Fibroblast of peridontal ligament (primary cell): Measurements from ENCODE around the gene ETFDH.
"Not testable (repeated sequence)": the region's sequence is repeated elsewhere in the genome, so short reads cannot be mapped to it uniquely, and the experiment has no call there.

ENCODE experiments used
- DNase-seq: peaks from one replicate; pipeline ENCODE4 v3.0.0-alpha.2; 2010; ENCODE audit errors: extremely low read depth

The ETFDH gene

DNA sequence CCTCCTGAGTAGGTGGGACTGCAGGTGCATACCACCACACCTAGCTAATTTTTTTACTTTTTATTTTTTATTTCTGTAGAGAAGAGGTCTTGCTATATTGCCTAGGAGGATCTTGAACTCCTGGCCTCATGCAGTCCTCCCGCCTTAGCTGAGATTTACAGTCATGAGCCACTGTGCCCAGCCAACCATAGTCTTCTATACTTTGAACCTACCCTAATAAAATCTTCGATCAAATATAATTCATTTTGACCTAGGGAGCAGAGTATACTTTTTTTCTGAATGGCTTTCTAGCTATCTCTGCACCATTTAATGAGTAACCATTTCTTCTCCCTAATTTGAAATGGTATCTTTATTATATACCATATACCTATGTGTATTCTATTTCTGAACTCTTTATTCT, 6.7 kb downstream of the ETFDH start:
- no peak for DNase-seq

DNA sequence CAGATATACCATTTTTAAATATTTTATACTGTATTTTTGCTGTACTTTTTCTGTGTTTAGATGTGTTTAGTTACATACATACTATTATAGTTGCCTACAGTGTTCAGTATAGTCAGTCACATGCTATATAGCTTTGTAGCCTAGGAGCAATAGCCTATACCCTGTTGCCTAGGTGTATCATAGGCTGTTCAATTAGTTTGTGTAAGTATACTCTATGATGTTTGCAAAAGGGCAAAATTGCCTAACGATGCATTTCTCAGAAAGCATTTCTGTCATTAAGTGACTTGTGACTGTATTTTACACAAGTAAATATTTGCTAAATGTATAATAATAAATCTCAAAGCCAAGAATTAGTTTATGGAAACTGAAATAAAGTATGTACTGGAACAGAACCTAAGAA, 9.5 kb downstream of the ETFDH start:
- no peak for DNase-seq

DNA sequence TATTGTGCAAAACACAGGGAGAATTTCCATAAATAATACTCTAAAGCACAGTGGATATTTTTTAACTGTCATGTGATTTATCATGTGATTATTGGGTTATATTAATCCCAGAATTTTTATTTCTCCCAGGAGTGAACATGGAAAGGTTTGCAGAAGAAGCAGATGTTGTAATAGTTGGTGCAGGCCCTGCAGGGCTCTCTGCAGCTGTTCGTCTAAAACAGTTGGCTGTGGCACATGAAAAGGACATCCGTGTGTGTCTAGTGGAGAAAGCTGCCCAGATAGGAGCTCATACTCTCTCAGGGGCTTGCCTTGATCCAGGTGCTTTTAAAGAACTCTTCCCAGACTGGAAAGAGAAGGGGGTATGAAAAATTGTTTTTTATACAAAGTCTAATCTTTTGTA, 10.0 kb downstream of the ETFDH start:
- no peak for DNase-seq

DNA sequence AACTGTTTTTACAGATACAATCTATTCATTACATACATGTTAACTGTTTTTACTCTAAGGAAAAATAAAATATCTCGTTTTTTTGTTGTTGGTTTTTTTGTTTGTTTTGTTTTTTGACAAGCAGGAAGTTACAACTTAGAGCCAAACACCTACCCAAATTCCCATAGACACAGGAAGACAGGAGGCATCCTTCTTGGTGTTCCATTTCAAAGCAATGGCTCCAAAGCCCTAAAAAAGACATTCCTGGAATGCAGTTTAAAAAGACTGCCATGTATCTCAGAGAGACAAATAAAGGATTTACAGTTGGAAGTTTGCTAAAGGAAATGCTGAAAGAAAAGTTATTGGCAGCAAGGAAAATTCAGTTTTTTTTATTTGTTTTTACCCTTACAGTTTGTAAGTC, 16.7 kb downstream of the ETFDH start:
- DNase-seq, result no peak

DNA sequence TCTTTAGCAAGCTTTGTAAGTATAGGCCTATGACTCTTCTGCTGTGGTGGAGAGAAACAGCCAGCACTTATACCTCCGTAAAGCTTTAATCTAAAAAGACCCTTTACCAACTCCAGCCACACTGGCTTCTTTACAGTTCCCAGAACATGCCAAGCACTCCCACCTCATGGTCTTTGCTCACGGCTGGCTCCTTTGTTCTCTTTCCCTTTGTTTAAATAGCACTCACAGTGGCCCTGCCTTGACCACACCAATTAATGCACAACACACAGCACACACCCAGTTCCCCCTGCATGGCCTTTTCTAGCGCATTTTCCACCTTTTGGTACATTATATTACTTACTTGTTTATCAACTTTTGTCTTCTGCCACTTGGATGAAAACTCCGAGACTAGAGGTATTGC, 32.2 kb downstream of the ETFDH start:
- DNase-seq, result no peak

DNA sequence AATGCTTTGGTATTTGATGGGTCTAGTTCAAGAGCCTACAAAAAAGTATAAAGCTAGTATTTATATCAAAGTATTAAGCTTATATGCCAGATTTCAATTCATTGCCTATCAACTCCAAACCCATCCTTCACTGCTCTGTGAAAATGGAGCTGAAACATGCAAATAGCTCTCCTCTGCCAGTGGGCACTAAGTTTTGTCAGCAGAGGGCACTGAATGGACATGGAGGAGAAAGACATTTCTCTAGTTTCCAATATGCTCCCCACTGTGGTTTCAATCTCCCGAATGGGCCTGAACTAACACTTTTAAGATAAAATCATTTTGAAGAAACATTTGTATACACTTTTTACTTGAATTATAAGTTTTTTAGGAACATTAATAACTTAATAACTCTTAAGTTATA, 38.7 kb downstream of the ETFDH start:
- peak; percentile 40 for DNase-seq

DNA sequence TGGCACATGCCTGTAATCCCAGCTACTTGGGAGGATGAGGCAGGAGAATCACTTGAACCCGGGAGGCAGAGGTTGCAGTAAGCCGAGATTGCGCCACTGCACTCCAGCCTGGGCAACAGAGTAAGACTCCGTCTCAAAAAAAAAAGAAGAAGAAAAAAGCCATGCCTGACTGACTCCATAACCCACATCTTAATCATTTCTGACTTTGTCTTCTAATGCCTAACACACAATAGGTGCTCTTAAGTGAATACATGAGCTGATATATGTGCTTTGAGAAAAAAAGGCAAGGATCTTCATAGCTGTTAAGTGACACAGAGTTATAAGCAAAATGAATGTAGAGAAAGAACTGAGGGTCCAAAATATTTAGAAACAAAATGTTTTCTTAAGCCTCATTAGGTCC, 40.5 kb downstream of the ETFDH start:
- not testable (repeated sequence) for DNase-seq

DNA sequence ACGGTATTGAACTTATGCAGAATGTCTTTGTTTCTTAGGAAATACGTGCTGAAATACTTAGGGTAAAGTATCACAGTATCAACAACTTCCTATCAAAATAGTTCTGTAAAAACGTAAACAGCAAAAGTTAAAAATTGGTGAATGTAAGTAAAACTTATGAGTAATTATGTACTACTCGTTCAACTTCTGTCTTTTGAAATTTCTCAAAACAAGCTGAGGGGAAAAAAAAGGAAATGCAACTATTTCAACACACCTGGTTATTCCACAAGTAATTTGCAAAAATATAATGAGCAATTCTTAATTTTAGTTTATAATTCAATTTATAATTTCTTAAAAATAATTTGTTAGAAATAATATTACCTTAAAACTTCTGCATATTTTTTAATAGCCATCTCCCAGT, 42.8 kb downstream of the ETFDH start:
- no peak for DNase-seq

DNA sequence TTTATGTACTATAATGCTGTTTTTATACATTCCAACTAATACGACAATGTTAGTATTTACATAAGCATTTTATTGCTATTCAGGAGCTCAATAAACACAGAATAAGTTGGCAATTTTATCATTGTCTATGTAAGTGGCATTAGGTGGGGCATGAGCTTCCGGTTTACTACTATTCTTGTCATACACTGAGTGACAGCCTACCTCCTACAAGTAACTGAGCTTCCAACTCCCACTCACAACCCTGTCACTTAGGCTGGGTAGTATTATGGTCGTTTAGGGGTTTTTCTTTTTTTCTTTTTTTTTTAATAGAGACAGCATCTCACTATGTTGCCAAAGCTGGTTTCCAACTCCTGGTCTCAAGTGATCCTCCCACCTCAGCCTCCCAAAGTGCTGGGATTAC, 43.7 kb downstream of the ETFDH start:
- DNase-seq, result no peak

DNA sequence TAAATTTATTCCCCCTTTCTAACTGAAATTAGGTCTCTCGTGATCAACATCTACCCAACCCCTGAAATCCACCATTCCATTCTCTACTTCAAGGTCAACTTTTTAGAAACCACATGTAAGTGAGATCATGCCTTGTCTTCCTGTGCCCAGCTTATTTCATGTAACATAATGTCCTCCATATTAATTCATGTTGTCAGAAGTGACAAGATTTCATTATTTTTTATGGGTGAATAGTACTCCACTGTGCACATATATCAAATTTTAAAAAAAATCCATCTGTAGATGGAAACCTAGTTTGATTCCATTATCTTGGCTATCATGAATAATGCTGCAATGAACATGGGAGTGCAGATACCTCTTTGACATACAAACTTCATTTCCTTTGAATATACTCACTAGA, 49.6 kb downstream of the ETFDH start:
- DNase-seq, result no peak

DNA sequence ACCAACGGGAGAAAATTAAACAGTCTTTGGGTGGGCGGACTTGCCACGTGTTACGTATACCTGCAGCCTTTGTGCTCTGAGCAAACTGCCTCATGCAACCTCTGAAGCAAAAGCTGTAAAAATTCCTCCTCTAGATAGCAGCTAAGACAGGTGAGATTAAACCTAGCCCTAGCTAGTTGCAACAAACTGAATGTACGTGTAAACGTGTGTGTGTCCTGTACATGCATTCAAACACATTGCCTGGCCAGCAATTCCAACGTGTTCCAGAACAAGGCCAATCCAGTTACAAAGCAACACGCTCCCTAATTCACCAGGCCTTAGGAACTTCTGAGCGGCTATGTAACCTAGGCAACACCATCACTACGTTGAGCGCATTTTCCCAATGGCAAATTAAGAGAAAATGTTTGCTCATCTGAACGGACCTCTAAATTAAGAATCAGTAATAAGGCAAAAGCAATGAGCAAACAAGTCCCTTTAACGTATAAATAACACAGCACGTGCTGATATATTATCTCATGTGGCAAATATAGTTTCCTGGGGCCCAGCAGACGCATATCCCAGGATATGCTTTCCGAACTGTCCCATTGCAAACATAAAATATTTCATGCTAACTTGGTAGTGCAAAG, 50.3 kb downstream of the ETFDH start:
- peak; percentile 61 for DNase-seq

DNA sequence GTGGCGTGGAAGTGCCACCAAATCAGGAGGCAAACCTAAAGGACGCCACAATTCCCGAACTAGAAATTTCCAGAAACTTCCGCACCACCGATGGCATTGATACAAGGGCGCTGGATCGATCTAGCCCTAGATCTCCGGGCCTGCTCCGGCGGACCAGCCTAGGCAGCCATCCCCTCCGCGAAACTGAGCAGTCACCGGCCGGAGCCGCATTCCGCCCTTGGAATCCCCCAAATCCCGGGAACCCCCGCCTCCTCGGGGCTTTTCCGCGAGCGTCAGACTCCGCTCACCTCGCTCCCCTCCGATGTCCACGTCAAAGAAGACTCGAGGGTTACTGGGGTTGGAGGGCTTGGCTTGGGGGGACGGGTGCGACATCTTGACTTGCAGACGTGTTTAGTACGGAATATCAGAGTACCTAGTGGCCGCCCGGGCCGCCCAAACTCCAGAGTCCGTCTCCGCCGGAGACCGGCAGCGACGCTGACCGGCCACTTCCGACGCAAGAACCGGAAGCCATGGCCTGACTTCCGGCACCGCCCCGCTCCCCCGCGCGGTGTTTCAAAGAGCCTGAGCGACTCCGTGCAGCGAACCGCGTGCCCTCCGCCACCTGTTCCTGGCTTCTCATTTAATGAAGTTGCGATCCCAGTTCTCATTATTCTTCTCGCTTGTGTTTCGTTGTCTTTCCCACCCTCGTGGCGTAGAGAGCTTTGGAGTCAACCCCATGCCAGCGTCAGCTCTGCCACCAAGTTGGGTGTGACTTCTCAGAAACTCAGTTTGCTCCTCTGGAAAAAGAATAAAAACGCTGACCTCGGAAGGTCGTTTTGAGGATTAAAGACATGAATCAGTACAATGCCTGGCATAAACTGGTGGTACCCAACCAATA, 51.1 kb downstream of the ETFDH start, which contains the start of gene PPID:
Gene PPID, minus strand, starts transcription at position 480 of the 877 bp plus-strand sequence. Its CDS starts 108 bp downstream, at position 372.
- peak; percentile 61 for DNase-seq

DNA sequence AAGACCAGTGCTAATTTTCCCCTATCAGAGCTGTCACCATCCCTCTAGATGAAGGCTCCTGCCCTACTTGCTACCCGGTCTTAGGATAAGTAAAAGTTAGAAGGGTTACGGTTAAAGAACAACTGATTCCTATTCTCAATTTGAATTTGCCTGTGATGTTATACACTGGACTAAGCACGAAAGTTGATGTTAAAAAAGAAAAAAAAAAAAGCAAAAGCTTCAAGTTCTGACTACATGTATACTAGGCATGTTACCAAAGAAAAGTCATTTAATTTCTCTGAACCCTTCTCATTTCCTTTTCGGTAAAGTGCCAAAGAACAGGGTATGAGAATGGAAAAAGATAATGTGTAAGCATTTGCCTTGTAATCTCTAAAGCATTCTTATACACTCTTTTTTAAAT, 52.5 kb downstream of the ETFDH start:
- no peak for DNase-seq

DNA sequence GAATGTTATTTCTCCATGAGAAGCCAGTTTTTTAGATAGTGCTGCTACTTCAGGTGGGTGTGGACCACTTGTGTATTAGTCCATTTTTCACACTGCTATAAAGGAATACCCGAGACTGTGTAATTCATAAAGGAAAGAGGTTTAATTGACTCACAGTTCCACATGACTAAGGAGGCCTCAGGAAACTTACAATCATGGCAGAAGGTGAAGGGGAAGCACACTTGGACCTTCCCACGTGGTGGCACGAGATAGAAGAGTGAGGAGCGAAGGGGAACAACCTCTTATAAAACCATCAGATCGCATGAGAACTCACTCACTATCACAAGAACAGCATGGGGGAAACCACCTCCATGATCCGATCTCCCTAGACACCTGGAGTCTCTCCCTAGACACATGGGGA, 54.5 kb downstream of the ETFDH start:
- DNase-seq, result no peak

DNA sequence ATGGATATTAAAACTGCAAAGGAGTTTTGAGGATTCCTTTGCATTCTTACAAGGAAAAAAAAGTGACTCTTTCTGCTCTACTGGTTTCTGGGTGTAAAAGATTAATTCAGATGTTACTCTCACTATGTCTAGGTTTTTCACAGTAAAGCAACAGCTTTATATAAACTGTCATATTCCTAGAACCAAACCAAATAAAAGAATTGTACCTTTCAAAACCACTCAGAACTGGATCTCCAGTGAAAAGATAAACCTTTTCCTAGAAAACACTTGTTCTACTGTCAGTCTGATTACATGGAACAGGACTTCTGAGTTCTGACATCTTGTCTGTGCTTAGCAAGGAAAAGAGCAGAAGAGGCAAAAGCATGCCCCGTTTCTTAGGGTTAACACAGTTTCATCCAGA, 56.1 kb downstream of the ETFDH start:
- DNase-seq, result no peak

DNA sequence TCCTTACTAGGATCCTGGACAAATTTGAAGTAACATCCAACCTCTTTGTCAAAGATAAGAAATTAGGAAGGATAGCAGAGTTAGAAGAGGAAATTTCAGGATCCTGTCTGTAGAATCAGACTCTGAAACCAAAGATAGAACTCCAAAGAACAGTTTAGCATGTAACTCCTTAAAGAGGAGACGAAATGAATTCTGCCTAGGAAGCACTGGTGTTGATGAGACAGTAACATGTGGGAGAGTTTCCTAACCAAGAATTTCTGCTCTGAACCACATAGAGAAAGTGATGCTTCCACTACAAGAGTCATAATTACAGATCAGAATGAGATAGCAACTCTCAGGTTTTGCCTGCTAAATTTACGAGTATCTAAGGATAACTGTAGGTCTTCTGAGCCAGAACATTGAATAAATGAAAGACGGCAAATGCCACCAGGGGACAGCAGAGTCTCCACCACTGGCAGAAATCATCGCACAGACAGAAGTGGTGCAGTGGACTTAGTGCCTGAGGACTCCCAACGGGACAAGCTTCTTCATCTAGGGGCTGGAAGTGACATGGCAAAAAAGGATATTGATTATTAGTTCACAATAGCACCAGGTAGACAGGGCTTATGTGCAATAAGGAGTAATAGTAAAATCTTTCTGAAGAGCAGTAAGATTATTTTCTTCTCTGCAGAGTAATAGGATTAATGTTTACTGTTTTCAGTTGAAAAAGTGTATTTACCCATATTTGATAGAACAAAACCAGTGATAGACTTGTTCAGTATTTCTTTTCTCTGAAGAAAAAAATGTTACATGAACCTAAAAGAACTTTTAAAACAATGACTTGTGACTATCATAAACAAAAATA, 57.8 kb downstream of the ETFDH start:
- peak; percentile 80 for DNase-seq

DNA sequence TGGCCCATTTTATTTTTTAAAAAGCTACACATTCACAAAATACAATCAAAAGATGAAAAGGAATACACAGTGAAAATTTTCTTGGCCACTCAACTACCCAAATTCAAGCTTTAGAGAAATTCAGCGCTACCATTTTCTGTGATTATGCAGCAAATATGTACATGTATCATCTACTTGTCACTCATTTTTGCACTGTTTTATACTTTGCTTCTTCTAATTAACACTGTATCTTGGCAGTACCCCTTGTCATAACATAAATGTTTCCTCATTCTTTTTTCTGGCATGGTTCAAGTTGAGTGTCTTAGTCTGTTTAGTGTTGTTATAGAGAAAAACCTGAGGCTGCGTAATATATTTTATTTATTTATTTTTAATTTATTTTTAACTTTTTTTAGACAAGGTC, 66.8 kb downstream of the ETFDH start:
- DNase-seq, result no peak

DNA sequence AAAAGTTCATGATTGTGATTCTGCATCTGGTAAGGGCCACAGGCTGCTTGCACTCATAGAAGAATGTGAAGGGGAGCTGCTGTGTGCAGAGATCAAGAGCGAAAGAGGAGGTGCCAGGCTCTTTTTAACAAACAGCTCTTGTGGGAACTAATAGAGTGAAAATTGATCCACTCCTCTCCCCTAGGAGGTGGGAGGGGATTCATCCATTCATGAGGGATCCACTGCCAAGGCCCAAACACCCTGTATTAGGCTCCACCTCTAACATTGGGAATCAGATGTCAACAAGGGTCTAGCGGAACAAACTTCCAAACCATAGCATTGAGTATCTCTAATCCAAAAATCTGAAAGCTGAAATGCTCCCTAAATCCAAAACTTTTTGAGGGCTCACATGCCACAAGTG, 67.5 kb downstream of the ETFDH start:
- no peak for DNase-seq

DNA sequence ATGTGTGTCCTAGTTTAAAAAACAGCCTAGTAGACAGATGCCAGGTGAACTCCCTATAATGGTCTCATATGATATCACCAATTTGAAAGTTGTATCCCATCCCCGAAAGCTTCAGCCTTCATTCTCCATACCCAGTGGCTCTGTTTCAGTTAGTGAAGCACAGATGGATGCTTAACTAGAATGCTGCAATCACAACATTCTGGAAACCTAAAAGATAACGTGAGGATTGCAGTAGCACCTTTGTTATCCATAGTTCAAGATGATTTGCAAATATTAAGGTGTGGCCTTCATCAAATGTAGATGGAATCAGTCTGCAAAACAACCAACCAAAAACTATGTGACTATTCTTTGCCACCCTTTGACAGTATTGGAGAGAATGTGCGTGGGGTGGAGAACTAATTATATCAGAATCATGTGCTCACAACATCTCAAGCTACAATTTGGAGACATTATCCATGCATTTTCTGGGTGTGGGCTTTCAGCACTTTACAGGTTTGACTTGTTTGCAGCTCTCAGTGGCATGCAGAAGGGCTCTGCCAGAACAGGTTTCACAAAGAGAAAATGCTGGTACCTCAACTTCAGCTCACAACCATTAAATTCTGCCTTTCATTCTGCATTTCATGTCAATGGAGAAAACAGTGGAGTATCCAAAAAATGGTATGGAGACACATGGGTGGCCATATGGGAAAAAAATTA, 69.4 kb downstream of the ETFDH start:
- no peak for DNase-seq

DNA sequence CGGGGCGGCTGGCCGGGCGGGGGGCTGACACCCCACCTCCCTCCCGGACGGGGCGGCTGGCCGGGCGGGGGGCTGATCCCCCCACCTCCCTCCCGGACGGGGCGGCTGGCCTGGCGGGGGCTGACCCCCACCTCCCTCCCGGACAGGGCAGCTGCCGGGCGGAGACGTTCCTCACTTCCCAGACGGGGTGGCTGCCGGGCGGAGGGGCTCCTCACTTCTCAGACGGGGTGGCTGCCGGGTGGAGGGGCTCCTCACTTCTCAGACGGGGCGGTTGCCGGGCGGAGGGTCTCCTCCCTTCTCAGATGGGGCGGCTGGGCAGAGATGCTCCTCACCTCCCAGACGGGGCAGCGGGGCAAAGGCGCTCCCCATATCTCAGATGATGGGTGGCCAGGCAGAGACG, 74.4 kb downstream of the ETFDH start:
- not testable (repeated sequence) for DNase-seq

DNA sequence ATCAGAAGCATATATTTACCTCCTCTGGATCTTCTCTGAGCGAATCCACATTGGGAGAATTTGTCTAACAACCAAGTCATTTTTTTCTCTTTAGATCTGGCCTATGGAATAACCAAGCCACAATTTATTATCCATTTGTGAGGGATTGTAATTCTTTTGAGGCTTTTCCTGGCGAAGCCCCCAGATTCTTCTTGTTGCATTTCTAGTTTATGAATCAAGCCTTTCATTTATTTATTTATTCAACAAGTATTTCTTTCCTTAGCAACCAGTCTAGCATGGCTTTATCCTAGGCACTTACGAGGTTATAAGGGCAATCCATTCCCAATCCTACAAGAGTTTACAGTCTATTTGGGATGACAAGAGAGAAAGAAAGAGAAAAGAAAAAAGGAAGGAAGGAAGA, 78.3 kb downstream of the ETFDH start:
- DNase-seq, result peak; percentile 96
